GM12874 (cell line): ENCODE measurements around the gene PRR18.

Experiments
- CTCF ChIP-seq: IDR thresholded peaks from 2 replicates; pipeline ENCODE4 v1.5.1; 2011; ENCODE audit warnings: low read depth, mild to moderate bottlenecking, control low read depth, low read length, moderate library complexity; ENCODE audit not compliant: insufficient read depth

The PRR18 gene

GRCh38 chr6:166308769-166309589 lies 787 bp upstream of the PRR18 start:
- no peak for TF ChIP-seq CTCF

GRCh38 chr6:166307082-166308032 lies 835 bp downstream of the PRR18 start:
- no peak for TF ChIP-seq CTCF

GRCh38 chr6:166306378-166307081 lies 1.7 kb downstream of the PRR18 start:
- no peak for TF ChIP-seq CTCF

GRCh38 chr6:166305562-166306117 lies 2.6 kb downstream of the PRR18 start:
- TF ChIP-seq CTCF = no peak

- no peak for TF ChIP-seq CTCF
These were observed 4.1 kb downstream of the PRR18 start for GRCh38 chr6:166304106-166304505.

GRCh38 chr6:166301611-166302529 lies 6.3 kb downstream of the PRR18 start:
- no peak for TF ChIP-seq CTCF
